Hepatocyte (in vitro differentiated cells): ENCODE data around the gene SNX32. TPM values are rescaled to one million over a fixed set of nuclear protein-coding genes. Genes with fewer than 3 reads are reported as not detected.

Experiments
- DNase-seq: peaks from one replicate; pipeline ENCODE4 v3.0.0-alpha.2; 2016; ENCODE audit warnings: low spot score
- H2AFZ ChIP-seq: fragments of 200-600 bp; sonication (generic); 2 replicates; pipeline ENCODE4 v1.6.0; 2016; ENCODE audit warnings: antibody characterized with exemption, mild to moderate bottlenecking
- H3K27ac ChIP-seq: fragments of 200-600 bp; sonication (generic); 2 replicates; pipeline ENCODE4 v1.5.1; 2016; ENCODE audit warnings: mild to moderate bottlenecking
- H3K27me3 ChIP-seq: fragments of 200-600 bp; sonication (generic); 2 replicates; pipeline ENCODE4 v1.6.1; 2016
- H3K36me3 ChIP-seq: fragments of 200-600 bp; sonication (generic); replicated peaks from 2 replicates; pipeline ENCODE4 v1.5.1; 2016; ENCODE audit warnings: low read depth; ENCODE audit not compliant: insufficient read depth
- H3K4me1 ChIP-seq: fragments of 200-600 bp; sonication (generic); 2 replicates; pipeline ENCODE4 v1.5.1; 2016; ENCODE audit warnings: mild to moderate bottlenecking, moderate library complexity; ENCODE audit not compliant: insufficient read depth
- H3K4me2 ChIP-seq: fragments of 200-600 bp; sonication (generic); 2 replicates; pipeline ENCODE4 v1.6.0; 2016
- H3K4me3 ChIP-seq: fragments of 200-600 bp; sonication (generic); 2 replicates; pipeline ENCODE4 v1.5.1; 2016; ENCODE audit warnings: mild to moderate bottlenecking
- H3K79me2 ChIP-seq: fragments of 200-600 bp; sonication (generic); 2 replicates; pipeline ENCODE4 v1.6.0; 2017; ENCODE audit warnings: mild to moderate bottlenecking
- H3K9me2 ChIP-seq: fragments of 200-600 bp; sonication (generic); replicated peaks from 2 replicates; pipeline ENCODE4 v1.6.0; 2017; ENCODE audit warnings: mild to moderate bottlenecking; ENCODE audit not compliant: insufficient read depth
- H3K9me3 ChIP-seq: fragments of 200-600 bp; sonication (generic); 2 replicates; pipeline ENCODE4 v1.5.1; 2016; ENCODE audit warnings: low read depth, mild to moderate bottlenecking
- H4K20me1 ChIP-seq: fragments of 200-600 bp; sonication (generic); 2 replicates; pipeline ENCODE4 v1.6.0; 2016; ENCODE audit warnings: mild to moderate bottlenecking; ENCODE audit not compliant: insufficient read depth, poor library complexity, severe bottlenecking
- EZH2 ChIP-seq: fragments of 200-600 bp; sonication (generic); IDR thresholded peaks from 2 replicates; pipeline ENCODE4 v1.6.1; 2016; ENCODE audit warnings: antibody characterized with exemption, mild to moderate bottlenecking, borderline replicate concordance
- EZH2phosphoT487 ChIP-seq: fragments of 200-600 bp; sonication (generic); IDR thresholded peaks from one replicate; pipeline ENCODE4 v1.6.1; 2018; ENCODE audit warnings: antibody characterized with exemption, mild to moderate bottlenecking, low read depth, moderate library complexity; ENCODE audit not compliant: unreplicated experiment, severe bottlenecking
- WGBS: methylation state at CpG from one replicate; pipeline ENCODE4 v1.1.6; 2016; ENCODE audit warnings: low lambda C conversion rate; ENCODE audit errors: missing lambda C conversion rate; 5-methylcytosine and 5-hydroxymethylcytosine counted together
- polyA plus RNA-seq: library from polyadenylated mRNA; unstranded; fragments of >200 nt; fragmentation: Nextera tagmentation; extraction: Ambion mirVana; gene quantifications from 2 replicates; pipeline ENCODE4 v1.2.1, GENCODE V29; 2016
- total RNA-seq: library from RNA; depleted of rRNA; stranded (reverse); fragments of >200 nt; gene quantifications from 2 replicates; pipeline ENCODE4 v1.2.3, GENCODE V29; 2014
- TF ChIP-seq, protein P1 (sequence below): fragments of 200-600 bp; sonication (generic); IDR thresholded peaks from 2 replicates; pipeline ENCODE4 v1.5.1; 2016; ENCODE audit warnings: antibody characterized with exemption, mild to moderate bottlenecking; ENCODE audit not compliant: poor library complexity

Gene SNX32
- total and polyA plus RNA-seq, 2 experiments from 2014 or later = 2.9 to 5.1 TPM

- no peaks in the 10 kb centered on the region for H3K9me3 ChIP-seq
- TF ChIP-seq, protein P1, sequence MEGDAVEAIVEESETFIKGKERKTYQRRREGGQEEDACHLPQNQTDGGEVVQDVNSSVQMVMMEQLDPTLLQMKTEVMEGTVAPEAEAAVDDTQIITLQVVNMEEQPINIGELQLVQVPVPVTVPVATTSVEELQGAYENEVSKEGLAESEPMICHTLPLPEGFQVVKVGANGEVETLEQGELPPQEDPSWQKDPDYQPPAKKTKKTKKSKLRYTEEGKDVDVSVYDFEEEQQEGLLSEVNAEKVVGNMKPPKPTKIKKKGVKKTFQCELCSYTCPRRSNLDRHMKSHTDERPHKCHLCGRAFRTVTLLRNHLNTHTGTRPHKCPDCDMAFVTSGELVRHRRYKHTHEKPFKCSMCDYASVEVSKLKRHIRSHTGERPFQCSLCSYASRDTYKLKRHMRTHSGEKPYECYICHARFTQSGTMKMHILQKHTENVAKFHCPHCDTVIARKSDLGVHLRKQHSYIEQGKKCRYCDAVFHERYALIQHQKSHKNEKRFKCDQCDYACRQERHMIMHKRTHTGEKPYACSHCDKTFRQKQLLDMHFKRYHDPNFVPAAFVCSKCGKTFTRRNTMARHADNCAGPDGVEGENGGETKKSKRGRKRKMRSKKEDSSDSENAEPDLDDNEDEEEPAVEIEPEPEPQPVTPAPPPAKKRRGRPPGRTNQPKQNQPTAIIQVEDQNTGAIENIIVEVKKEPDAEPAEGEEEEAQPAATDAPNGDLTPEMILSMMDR = no peak
- TF ChIP-seq EZH2phosphoT487 (no peak), EZH2 (no peak)
- no peak overlapping the region for H3K4me3 ChIP-seq
- no peak overlapping the region for H3K4me2 ChIP-seq
- WGBS = 89% methylated on average over 20 of the region's 20 CpGs
- DNase-seq = no peak
- no peak overlapping the region for H2AFZ ChIP-seq
- no peaks in the 10 kb centered on the region for H3K4me1 ChIP-seq
- H4K20me1 ChIP-seq = no peaks in the 10 kb centered on the region
- no peaks in the 10 kb centered on the region for H3K36me3 ChIP-seq
- no peaks in the 10 kb centered on the region for H3K9me2 ChIP-seq
- no peaks in the 10 kb centered on the region for H3K27me3 ChIP-seq
- H3K27ac ChIP-seq = no peak overlapping the region
- H3K79me2 ChIP-seq = no peaks in the 10 kb centered on the region
Measured at GRCh38 chr11:65808744-65809341, 24.9 kb upstream of the SNX32 start.

DNA sequence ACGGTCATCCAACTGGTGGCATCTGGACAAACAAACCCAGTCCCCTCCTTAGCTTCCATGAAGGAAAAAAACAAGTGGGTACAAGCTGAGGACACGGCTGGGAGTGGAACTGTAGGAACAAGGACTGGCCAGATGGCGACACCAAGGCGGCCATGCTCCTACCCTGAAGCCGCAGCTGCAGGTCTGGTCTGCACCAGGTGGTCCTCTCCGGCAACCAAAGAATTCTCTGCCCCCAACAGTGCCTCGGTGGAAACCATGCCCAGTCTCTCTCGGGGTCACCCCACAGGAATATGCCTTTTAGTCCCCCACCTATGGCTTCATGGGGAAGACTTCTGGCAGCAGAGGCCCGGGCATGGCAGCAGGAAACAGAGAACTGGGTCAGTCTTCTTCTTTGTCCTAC is 24.3 kb upstream of the SNX32 start:
- no peaks in the 10 kb centered on the region for H3K9me3 ChIP-seq
- H4K20me1 ChIP-seq = no peaks in the 10 kb centered on the region
- WGBS = 95% methylated on average over 9 of the region's 9 CpGs

DNA sequence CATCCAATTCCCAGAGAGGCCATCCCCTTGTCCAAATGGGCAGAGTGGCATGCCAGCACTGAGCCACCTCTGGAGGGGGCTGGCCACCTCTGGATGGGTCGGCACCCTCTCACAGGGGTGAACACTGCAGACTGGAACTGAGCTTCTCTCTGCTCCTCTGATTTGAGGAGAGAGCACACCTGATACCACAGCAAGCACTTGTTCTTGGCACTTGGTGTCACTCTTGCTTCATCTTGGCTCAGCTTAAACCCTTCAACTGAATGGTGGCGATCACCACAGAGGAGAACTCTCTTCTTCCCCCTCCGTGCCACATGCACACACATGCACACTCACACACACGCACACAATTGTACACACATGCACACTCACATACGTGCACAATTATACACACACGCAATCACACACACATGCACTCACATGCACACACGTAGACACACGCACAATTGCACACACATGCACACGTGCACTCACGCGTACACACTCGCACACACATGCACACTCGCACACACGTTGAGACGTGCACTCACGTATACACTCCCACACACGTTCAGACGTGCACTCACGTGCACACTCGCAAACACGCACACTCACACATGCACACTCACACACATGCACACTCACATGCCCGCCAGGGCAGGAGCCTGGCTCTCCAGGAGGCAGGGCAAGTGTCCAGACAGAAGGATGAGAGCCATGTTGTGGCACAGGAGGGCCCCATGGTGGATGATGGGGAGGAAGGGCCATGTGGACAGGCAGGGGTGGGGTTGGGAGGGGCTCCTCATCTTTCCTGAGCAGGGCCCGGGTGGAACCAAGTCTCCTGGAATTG is 23.5 kb upstream of the SNX32 start:
- 92% methylated on average over 23 of the region's 23 CpGs for WGBS
- H2AFZ ChIP-seq = no peak overlapping the region
- no peaks in the 10 kb centered on the region for H3K36me3 ChIP-seq

More for the DNA sequence above, 24.3 kb upstream of the SNX32 start:
- no peak for DNase-seq
- Histone ChIP-seq H3K4me3 (no peak overlapping the region), H3K9me2 (no peaks in the 10 kb centered on the region), H3K36me3 (no peaks in the 10 kb centered on the region), H3K27ac (no peak overlapping the region), H3K79me2 (no peaks in the 10 kb centered on the region), H3K4me2 (no peak overlapping the region), H2AFZ (no peak overlapping the region), H3K27me3 (no peaks in the 10 kb centered on the region), H3K4me1 (no peaks in the 10 kb centered on the region)
- TF ChIP-seq, protein P1 = no peak
- TF ChIP-seq EZH2 = no peak
- TF ChIP-seq EZH2phosphoT487 = no peak

More for the DNA sequence above, 23.5 kb upstream of the SNX32 start:
- Histone ChIP-seq H3K27ac (no peak overlapping the region), H3K4me2 (no peak overlapping the region), H3K9me2 (no peaks in the 10 kb centered on the region), H3K9me3 (no peaks in the 10 kb centered on the region), H3K79me2 (no peaks in the 10 kb centered on the region), H3K4me3 (no peak overlapping the region), H3K27me3 (no peaks in the 10 kb centered on the region), H3K4me1 (no peaks in the 10 kb centered on the region), H4K20me1 (no peaks in the 10 kb centered on the region)
- no peak for DNase-seq
- TF ChIP-seq, protein P1 = no peak
- TF ChIP-seq EZH2phosphoT487 (no peak), EZH2 (no peak)
